HG03439 (cell line): ENCODE data around the gene PEX11A.

Experiments
- ATAC-seq: cut with Tn5 transposase; IDR thresholded peaks from one replicate; pipeline ENCODE4 v1.9.1; 2021; ENCODE audit warnings: mild to moderate bottlenecking, moderate library complexity; ENCODE audit not compliant: unreplicated experiment

Gene PEX11A

DNA sequence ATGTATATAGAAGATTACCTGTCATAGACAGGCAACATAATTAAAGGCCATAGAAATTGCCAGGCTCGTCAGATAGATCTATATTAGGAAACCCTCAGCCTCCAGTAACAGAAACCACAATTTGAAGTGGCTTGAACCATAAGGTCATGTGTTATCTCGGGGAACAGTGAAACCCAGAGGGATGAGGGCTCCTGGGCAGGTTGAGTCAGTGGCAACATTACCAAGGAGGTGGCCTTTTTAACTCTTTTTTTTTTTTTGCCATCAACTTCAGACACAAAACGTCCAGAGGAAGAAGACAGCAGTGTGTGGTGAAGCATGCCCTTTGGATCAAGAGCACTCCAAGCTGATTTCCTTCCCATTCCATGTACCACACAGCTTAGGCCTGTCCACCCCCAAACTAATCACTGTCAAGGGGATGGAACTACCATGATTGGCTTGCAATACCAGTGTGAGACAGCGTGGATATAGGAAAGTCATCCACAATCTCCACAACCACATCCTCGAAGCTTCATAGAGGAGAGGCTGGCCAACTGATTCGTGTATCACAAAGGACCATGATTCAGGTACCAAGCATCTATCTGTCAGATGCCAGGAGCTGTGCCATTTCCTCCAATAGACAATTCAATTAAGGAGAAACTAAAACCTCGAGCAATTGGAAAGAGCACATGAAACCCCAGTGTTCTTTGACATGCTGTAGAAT, 34.3 kb downstream of the PEX11A start:
- no peak for ATAC-seq

DNA sequence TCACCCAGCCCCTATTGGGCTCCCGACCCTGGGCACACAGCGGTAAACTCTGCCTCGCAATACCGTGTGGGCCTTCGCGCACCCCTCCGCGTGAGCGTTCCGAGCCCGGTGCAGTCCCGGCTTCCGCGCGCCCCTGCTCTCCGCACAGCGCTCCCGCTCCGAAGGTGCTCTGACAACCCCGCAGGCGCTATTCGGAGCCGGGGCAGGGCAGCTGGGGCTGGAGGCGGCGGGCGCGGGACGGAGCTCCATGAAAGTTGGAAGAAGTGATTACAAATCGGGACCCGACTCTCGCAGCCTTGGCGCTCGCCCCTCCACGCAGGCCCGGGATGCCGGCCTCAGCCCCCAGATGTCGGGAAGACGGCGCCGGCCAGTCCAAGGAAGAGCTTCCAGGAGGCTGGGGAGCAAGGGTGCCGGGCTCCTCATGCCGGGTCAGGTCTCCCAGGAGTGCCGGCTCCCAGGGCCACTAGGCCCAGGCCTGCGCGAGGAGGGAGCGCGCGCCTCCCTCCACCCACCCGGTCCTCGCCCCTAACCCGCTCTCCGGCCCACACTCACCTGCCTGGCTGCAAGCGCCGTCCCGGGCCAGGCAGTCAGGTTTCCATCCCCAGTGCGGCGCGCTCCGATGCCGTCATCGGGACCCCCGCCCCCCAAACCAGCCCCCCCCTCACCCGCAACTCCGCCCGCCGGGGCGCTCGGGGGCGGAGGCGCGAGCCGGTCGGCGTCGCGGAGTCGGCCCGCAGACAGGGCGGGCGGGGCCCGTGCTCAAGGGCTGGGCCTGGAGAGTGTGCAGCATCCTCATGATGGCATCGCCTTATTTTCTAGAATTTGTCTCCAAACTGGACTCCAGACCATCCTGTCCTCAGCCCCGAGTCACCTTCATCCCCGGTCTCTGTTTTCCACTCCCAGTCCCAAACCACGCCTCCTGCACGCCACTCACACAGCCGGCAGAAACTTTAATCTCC, 35.4 kb downstream of the PEX11A start, which contains the start of gene KIF7:
Gene KIF7 (minus strand): TSS at position 621 of the 959 bp plus-strand sequence. CDS start 2,537 bp downstream, outside the sequence.
- no peak for ATAC-seq

- no peak for ATAC-seq
These were observed 36.2 kb downstream of the PEX11A start for GRCh38 chr15:89654301-89654761.

DNA sequence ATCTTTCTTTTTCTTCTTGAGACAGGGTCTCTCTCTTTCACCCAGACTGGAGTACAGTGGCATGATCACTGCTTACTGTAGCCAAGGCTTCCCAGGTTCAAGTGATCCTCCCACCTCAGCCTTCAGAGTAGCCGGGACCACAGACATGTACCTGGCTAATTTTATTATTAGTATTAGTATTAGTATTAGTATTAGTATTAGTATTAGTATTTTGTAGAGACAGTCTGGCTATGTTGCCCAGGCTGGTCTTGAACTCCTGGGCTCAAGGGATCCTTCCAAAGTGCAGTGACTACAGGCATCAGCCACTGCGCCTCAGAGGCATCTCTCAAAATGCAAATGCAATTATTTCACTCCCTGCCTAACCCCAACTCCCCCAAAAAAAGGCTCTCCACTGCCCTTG, 37.0 kb downstream of the PEX11A start:
- ATAC-seq = no peak

- no peak for ATAC-seq
These were observed 37.9 kb downstream of the PEX11A start for GRCh38 chr15:89652666-89653065.

- ATAC-seq = no peak
These were observed 38.4 kb downstream of the PEX11A start for GRCh38 chr15:89652131-89652530.

- no peak for ATAC-seq
These were observed 40.8 kb downstream of the PEX11A start for GRCh38 chr15:89649716-89650115.

- ATAC-seq = no peak
These were observed 41.4 kb downstream of the PEX11A start for GRCh38 chr15:89649013-89649625.

- no peak for ATAC-seq
These were observed 42.2 kb downstream of the PEX11A start for GRCh38 chr15:89648106-89649012.

DNA sequence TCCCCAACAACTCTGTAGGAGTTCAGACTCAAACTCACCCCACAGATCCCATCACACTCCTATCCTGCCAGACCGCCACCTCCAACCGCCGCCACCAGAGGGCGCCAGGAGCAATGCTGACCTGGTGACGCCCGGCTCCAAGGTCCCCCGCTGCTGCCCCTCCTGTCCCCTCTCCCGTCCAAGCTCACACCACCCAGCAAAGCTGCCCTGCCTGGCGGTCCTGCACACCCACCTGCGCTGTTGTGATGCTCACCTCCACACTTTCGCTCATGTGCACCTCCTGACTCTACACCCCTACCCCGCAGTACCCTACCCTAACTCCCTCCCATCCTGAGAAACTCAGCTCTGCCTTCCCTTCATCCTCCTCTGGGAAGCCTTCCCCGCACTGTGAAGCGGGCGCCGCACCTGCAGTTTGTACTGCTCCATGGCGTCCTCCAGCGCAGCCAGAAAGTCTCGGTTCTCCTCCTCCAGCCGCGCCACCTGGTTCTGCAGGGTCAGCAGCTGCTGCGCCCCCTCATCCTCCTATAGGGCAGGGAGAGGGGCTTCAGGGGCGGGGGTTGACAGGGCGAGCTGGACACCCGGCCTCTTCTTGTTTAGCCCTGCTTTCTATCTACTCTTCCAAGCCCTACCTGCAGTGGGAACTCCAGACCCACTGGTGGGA, 43.2 kb downstream of the PEX11A start:
- ATAC-seq = no peak

GRCh38 chr15:89646416-89647141, 44.0 kb downstream of the PEX11A start:
- ATAC-seq = no peak

DNA sequence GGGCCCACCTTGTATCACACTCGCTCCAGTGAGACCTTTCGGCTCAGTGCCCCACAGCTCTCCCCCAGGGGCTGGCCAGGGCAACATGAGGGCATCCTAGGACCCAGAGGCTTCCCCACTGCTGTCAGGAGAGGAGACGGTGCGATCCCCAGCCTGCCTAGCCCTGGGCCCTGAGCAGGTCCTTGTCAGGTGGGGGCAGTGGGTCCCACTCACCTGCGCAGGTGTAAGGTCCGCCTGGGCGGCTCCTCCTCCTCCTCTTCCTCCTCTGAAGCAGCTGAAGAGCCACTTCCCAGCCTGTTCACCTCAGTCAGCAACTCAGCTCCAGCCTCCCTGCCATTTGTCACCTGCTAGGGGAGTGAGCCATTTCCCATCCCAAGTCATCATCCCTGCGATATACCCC, 44.9 kb downstream of the PEX11A start:
- no peak for ATAC-seq

- no peak for ATAC-seq
These were observed 48.4 kb downstream of the PEX11A start for GRCh38 chr15:89642106-89642505.

DNA sequence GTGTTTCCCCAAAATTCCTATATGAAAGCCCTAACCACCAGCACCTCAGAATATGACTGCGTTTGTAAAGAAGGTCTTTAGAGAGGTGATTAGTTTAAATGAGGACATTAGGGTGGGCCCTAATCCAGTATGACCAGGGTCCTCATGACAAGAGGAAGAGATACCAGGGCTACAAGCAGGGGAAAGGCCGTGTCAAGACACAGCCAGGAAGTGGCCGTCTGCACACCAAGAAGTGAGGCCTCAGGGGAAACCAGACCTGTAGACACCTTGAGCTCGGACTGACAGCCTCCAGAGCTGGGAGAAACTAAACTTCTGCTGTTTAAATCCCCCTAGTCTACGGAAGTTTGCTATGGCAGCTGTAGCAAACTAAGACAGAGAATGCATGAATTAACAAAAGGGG, 49.5 kb downstream of the PEX11A start:
- ATAC-seq = no peak

DNA sequence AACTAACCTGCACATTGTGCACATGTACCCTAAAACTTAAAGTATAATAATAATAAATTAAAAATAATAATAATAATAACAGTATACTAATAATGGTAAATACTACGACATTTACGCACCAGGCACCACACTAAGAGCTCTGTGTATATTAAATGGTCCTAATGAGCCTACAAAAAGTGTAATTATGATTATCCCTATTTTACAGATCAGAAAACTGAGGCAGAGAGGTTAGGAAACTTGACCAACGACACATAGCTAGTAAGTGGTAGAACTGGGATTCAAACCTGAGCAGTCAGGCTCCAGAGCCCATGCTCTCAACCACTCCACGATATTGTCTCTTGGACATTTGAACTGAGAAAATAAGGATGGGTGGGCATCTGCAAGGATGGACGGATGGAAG, 50.3 kb downstream of the PEX11A start:
- no peak for ATAC-seq

GRCh38 chr15:89633585-89633984, 57.0 kb downstream of the PEX11A start:
- no peak for ATAC-seq

GRCh38 chr15:89632563-89633430, 57.8 kb downstream of the PEX11A start:
- ATAC-seq = no peak

- no peak for ATAC-seq
These were observed 58.7 kb downstream of the PEX11A start for GRCh38 chr15:89631902-89632264.
